Measurements from ENCODE around the gene BIRC7.

The BIRC7 gene

DNA sequence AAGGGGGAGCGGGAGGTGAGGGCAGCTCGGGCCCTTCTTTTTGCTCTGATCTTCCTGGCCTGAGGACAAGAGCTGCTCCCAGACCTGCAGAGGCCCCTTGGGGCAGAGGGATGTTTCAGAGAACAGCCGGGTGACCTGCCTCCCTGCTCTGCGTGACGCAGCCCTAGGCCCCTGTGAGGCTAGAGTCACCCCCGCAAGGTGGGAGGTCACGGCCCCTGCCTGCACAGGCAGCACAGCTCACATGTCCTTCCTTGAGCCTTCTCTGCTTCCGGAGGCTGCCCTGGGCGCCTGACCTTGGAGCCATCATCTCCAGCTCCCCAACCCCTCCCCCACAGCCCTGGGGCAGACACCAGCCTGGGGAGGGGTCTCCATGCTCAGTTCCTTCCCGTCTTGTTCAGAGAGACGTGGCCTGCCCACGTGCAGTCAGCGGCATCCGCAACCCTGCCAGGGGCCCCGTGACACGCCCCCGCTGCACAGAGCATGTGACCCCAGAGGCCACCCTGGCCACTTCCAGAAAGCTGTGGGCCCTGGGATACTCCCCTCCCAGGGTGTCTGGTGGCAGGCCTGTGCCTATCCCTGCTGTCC lies at the start of gene BIRC7:
BIRC7 (plus strand) TSS at position 507 of the 585 bp plus-strand sequence. CDS start 192 bp downstream, outside the sequence.
- DNase-seq, result no peak

- no peak for DNase-seq
These were observed 49.6 kb upstream of the BIRC7 start for GRCh38 chr20:63186084-63186483.

GRCh38 chr20:63186528-63187316 lies 49.0 kb upstream of the BIRC7 start:
- no peak for DNase-seq

DNA sequence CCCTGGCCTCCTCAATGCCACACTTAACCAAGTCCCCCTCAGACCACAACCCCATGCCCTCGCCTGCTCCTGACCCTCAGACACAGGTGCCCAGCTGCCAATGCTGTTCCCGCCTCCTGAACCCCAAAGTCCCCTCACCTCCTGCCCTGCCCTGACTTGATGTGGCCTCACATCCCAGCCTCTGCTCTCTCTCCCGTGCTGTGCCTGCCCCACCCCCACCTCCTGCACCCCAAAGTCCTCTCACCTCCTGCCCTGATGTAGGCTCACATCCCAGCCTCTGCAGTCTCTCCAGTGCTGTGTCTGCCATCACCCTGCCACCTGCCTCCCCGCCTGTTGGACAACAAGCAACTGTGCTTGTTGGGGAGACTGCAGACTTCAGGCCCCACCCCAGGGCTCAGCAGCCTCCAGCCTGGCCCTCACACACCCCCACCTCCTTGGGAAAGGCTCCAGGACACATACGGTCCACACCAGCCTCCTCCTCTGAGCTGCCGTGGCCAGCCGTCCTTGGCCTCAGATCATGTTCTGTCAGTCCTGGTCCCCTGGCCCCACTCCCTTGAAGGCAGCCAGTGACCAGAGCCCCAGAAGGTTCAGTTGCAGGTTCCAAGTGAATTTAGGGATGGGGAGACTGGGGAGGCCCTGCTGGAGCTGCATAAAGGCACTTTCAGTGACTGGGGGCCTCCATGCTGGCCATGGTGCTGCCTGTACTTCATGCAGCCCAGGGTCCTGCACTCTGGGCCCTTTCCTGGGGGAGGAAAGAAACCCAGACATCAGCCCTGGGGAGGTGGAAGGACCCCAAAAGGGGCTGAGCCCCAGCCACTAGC lies 48.2 kb upstream of the BIRC7 start:
- DNase-seq, result no peak

DNA sequence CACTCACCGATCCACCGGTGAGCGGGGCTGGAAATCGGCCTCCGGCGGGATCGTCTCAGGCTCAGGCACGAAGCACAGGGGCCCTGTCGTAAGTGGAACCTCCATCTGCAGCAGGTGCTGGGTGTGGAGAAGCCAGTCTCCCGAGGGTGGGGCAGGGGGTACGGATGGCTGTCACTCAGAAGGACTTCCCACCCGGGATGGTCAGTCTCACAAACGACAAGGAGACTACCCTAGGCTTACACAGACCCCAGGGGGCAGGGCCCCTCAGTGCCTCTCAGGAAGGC lies 47.6 kb upstream of the BIRC7 start:
- DNase-seq, result no peak

DNA sequence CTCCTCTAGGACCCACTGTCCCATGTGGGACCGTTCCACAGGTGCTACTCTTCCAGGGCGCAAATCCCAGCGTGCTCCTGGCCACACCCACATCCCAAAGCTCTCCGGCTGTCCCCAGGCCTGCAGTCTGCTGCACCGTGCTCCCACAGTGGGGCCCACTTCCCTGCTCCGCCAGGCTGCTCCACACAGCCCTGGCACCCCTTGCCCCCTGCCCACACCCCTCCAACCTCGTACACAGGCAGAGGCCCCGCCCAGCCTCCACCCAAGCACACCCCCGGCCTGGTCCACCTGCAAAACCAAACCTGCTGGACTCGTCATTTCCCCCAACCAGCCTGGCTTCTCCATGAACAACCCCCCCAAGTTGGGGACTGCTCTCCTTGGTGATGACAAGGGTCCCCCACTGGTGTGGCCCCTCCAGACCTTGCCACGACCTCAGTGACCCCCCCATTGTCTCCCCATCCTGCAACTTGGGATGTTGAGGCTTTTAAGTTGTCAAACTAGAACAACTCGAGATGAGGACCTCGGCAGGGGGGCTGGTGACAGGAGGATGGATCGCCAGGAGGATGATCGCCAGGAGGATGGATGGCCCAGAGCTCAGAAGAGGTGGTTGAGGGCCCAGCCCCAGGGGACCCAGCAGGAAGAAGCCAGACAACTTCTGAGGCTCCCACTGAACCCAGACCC lies 46.9 kb upstream of the BIRC7 start:
- no peak for DNase-seq

DNA sequence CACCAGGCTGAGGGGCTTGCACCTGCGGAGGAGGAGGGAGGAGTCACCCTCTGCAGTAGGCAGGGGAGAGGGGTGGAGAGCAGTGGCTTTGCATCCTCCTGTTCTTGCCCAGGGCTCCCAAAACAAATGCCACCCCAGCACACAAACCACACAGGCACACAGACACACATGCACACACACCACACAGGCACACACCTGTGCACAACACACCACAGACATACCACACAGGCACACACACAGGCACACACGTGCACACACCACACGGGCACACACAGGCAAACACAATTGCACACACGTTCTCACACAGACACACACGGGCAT lies 46.4 kb upstream of the BIRC7 start:
- DNase-seq, result no peak

DNA sequence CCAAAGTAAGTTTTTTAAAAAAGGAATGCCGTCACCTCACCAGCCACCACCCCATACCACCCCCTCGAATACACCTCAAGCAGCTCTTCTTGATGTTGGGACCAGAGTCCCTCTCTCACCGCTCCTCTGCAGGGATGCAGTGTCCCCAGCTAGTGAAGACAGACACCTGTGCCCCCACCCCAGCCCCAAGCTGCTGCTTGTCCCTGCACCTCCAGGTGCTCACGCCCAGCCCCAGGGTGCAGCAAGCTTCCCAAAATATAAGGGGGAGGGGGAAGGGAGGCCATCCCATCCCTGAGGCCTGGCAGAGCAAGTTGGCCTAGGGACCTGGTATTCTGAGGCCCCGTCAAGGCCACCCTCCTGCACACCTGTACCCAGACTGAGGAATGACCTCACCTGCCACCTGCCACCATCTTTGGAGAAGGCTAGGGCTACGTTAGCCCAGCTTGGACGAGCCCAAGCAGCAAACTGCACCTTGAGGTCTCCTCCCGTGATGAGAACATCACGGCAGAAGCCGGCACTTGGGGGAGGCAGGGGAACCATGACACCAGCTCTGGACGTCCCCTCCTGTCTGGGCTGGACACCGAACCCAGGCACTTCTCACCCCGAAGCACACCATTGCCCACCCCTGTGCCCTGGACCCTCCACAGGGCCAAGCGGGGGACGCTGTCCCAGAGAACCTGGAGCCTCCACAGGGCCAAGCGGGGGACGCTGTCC lies 45.7 kb upstream of the BIRC7 start:
- no peak for DNase-seq

GRCh38 chr20:63190828-63191227 lies 44.9 kb upstream of the BIRC7 start:
- no peak for DNase-seq

DNA sequence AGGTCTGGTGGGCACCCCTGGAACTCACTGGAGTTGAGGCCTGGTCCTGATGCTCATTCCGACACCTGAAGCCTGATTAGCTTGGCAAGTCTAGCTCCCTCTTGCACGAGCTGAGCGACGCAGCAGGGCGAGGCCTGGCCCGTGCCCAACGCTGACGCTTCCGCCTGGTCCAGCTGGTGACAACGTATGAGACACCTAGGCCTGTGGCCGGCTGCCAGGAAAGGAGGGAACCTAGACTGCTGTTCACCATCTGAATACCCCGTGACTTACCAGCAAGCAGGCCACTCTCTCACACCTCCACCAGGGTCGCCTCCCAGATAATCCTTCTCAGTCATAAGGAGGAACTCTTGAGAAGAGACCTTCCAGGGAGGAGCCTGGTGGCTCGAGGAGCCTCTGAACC lies 44.3 kb upstream of the BIRC7 start:
- no peak for DNase-seq

- no peak for DNase-seq
These were observed 43.0 kb upstream of the BIRC7 start for GRCh38 chr20:63192721-63193120.

GRCh38 chr20:63194007-63194796 lies 41.5 kb upstream of the BIRC7 start:
- DNase-seq, result no peak

DNA sequence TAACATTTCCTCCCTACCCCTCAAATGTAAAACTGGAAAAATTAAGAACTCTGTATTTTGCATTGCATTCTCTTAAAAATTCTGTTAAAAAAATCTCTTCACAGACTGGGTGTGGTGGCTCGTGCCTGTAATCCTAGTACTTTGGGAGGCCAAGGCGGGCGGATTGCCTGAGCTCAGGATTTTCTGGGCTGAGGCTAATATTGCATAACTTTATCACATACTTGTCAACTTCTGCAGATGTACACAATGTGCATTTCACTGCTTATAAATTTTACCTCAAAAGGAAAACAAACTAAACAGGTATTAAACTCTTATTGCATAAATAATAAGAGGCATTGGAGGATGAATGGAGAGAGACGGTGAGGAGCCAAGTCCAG lies 40.9 kb upstream of the BIRC7 start:
- no peak for DNase-seq

- DNase-seq, result no peak
These were observed 38.8 kb upstream of the BIRC7 start for GRCh38 chr20:63196768-63197470.

GRCh38 chr20:63198606-63199005 lies 37.1 kb upstream of the BIRC7 start:
- no peak for DNase-seq

DNA sequence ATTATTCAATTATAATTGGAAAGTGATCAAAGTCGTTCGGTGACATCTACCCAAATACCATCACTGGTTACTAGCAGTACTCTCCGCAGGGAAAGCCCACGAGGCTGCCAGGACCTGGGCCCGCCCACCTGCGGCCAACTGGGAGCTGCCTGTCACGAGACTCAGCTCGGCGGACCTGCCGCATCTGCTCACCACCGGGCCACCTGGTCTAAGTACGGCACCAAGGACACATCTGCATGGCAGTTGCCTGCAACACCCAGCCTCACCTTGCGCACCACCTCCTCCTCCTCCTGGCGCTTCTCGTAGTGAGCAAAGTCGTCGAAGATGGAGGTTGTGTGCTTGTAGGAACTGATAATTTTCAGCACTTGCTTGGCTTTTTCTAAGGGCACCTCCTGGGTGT lies 33.7 kb upstream of the BIRC7 start:
- DNase-seq, result no peak

DNA sequence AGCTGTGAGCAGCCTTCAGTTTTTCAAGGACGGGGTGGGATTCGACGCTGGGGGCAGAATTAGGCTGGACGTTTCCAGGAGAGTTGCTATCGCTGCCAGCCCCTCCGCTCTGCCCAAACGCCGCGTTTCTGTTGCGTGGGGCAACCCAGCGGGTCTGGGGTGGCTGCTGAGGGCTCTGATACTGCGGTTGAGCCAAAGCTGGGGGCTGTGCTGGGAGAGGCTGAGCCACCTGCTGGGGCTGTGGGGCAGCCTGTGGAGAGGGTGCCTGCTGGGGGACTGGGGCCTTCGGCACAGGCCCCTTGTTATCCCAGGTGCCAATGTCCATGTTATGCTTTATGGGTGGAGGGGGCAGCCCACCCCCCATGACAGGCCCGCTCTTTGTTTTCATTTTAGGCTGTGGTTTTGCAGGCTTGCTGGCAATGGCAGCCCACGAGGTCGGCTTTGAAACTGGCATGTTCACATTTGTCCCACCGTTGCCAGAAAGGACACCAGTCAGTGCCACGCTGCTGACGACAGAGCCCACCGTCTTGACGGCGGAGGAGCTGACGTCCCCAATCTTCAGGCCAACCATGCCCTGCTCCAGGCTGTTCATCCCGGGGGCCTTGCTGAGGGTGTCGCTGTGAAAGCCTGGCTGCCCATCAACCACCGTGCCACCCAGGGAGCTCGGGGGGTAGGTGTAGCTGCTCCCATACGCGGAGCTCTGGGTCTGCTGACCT lies 32.7 kb upstream of the BIRC7 start:
- DNase-seq, result no peak

DNA sequence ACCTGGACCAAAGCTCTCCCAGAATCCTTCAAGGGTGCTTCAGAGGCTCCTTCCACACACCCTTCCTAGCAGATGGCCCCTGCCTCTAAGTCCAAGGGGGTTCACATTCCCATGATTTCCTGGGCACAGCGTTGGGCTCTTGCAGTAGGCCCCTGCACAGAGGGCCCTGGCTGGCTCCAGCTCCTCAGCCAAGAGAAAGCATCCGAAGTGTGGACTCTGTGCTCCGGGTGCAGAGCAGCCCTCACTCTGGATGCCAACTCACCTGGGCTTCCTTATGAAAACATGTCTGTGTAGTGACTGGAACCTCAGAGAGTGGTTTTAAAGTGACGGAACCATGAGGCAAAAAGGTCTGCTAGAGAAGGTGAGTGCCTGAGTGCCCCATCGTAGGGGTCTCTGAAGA lies 31.3 kb upstream of the BIRC7 start:
- DNase-seq, result no peak

GRCh38 chr20:63205896-63206295 lies 29.8 kb upstream of the BIRC7 start:
- no peak for DNase-seq

DNA sequence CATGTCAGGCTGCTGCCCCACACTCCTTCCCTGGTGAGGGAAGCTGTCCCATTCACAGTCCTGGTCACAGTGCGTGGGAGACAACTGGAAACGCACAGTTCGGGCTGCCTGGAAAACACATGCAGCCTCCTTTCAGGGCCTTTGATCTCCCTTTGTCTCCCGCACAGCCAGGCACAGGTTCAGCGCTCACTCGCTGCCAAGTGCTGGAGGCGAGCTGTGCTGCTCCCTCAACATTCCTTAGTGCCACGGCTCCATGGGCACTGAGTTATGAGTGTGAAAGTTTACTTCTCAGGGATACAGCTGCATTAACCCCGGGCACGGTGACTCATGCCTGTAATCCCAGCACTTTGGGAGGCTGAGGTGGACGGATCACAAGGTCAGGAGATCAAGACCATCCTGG lies 28.8 kb upstream of the BIRC7 start:
- DNase-seq, result no peak

GRCh38 chr20:63208346-63208909 lies 27.3 kb upstream of the BIRC7 start:
- DNase-seq, result no peak
